GM10266 (cell line): ENCODE data around the gene MUC21.

Source experiments
- DNase-seq: peaks from one replicate; pipeline ENCODE4 v3.0.0; 2012; ENCODE audit errors: extremely low spot score
- TF ChIP-seq, protein P1 (sequence below): IDR thresholded peaks from 2 replicates; pipeline ENCODE4 v1.5.1; 2012; ENCODE audit warnings: mild to moderate bottlenecking, low read depth; ENCODE audit not compliant: control insufficient read depth, insufficient read depth; ENCODE audit errors: missing control alignments

Gene MUC21

GRCh38 chr6:30983439-30983838 is at the start of gene MUC21:
Gene MUC21 (plus strand): TSS chr6:30983718. CDS start chr6:30983959, 241 bp downstream.
- no peak for DNase-seq
- TF ChIP-seq, protein P1, sequence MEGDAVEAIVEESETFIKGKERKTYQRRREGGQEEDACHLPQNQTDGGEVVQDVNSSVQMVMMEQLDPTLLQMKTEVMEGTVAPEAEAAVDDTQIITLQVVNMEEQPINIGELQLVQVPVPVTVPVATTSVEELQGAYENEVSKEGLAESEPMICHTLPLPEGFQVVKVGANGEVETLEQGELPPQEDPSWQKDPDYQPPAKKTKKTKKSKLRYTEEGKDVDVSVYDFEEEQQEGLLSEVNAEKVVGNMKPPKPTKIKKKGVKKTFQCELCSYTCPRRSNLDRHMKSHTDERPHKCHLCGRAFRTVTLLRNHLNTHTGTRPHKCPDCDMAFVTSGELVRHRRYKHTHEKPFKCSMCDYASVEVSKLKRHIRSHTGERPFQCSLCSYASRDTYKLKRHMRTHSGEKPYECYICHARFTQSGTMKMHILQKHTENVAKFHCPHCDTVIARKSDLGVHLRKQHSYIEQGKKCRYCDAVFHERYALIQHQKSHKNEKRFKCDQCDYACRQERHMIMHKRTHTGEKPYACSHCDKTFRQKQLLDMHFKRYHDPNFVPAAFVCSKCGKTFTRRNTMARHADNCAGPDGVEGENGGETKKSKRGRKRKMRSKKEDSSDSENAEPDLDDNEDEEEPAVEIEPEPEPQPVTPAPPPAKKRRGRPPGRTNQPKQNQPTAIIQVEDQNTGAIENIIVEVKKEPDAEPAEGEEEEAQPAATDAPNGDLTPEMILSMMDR, result no peak

DNA sequence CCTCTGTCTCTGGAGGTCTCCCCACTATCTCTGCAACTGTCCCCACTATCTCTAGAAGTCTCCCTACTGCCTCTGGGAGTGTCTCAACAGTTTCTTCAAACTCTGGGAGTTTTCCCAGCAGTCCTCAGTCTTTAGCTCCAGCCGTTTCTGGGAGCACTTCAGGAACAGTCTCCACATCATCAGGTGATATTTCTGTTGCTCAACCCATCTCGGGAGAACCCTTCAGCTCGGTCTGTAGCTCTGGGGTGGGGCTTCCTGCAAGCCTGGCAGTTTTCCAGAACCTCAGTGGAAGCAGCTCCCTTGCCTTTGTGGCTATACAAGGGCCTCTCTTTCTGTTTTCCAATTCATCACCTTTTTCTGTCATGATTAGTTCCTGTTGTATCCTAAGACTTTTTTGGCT is 48.5 kb upstream of the MUC21 start:
- DNase-seq, result no peak

DNA sequence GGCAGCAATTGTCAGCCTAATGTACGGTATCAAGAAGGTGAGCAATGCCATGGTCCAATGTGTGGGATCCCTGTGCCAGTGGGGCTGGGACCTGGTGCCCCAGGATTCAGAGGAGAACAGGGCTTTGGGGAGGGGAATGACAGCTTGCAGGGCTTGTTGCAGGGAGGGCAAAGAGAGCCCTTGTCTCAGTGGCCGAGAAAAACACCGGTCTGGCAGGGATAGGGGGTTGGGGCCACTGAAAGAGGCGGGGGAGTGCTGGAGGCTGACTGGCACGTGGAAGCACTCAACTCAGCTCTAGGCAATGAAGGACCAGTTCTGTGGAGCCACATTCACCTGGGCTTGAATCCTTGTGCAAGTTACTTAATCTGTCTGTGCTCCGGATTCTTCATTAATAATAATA is 46.3 kb upstream of the MUC21 start:
- no peak for DNase-seq
- TF ChIP-seq, protein P1, result no peak

More for the DNA sequence above, 48.5 kb upstream of the MUC21 start:
- TF ChIP-seq, protein P1, result no peak

GRCh38 chr6:30938730-30939129 is 44.8 kb upstream of the MUC21 start:
- TF ChIP-seq, protein P1, result no peak
- DNase-seq, result no peak

DNA sequence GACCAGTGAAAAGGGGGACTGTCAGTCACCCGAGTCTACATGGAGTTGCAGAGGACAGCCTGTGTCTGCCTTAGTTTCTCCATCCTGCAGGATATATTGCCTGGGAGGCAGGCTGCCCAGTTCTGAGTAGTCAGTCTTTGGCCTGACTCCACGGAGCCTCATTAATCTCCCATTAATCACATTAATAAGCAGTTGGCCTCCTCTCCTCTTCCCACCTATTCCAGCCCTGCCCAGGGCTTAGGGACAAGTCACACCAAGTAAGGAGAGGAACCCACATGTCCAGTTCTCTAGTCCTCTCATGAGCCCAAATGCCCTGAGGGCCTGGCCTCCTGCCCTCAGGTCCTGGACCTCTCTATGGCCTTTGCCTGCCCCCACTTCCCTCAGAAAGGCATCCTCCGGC is 44.0 kb upstream of the MUC21 start:
- TF ChIP-seq, protein P1, result no peak
- DNase-seq, result no peak

DNA sequence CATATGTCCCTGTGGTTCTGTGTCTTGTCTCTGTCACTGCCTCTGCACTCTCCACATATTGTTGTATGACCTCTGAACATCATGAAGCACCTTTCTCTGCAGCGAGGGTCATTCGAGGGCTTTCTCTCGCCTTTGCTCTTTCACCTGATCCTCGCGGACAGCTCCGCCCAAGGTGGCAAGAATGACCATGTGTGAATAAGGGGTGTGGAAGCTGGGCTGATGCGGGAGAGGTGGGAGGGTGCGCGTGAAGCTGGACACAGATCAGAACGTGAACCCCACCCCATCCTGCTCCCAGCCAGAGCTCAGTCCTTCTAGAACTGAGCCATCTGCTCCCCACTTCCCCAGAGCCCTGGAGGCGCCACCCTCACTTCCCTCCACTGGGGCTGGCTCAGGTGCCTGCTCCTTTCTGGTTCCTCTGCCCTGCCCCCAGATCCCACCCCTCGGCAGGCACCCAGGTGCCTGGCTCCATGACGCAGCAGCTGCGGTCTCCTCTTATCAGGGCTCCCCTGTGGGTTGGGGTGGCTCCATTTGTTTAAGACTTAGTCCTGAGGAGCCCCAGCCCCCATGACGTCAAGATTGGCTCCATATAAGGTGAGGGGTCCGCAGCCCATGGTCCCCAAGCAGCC is 43.0 kb upstream of the MUC21 start, which contains the start of gene MUCL3:
TSS of gene MUCL3 (plus strand) at position 613 of the 626 bp plus-strand sequence. CDS start 27 bp downstream, outside the sequence.
- TF ChIP-seq, protein P1, result no peak

GRCh38 chr6:30942338-30943060 is 41.0 kb upstream of the MUC21 start:
- DNase-seq, result no peak
- TF ChIP-seq, protein P1, result no peak

More for the DNA sequence above, 43.0 kb upstream of the MUC21 start, which contains the start of gene MUCL3:
- no peak for DNase-seq
